GM21737 (cell line): Measurements from ENCODE around the gene TSGA10.
"Not testable (repeated sequence)": the region's sequence is repeated elsewhere in the genome, so short reads cannot be mapped to it uniquely, and the experiment has no call there.

ENCODE experiments used
- ATAC-seq: cut with Tn5 transposase; IDR thresholded peaks from one replicate; pipeline ENCODE4 v1.9.1; 2021; ENCODE audit warnings: mild to moderate bottlenecking, moderate library complexity; ENCODE audit not compliant: unreplicated experiment

TSGA10 gene, protein sequence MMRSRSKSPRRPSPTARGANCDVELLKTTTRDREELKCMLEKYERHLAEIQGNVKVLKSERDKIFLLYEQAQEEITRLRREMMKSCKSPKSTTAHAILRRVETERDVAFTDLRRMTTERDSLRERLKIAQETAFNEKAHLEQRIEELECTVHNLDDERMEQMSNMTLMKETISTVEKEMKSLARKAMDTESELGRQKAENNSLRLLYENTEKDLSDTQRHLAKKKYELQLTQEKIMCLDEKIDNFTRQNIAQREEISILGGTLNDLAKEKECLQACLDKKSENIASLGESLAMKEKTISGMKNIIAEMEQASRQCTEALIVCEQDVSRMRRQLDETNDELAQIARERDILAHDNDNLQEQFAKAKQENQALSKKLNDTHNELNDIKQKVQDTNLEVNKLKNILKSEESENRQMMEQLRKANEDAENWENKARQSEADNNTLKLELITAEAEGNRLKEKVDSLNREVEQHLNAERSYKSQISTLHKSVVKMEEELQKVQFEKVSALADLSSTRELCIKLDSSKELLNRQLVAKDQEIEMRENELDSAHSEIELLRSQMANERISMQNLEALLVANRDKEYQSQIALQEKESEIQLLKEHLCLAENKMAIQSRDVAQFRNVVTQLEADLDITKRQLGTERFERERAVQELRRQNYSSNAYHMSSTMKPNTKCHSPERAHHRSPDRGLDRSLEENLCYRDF

DNA sequence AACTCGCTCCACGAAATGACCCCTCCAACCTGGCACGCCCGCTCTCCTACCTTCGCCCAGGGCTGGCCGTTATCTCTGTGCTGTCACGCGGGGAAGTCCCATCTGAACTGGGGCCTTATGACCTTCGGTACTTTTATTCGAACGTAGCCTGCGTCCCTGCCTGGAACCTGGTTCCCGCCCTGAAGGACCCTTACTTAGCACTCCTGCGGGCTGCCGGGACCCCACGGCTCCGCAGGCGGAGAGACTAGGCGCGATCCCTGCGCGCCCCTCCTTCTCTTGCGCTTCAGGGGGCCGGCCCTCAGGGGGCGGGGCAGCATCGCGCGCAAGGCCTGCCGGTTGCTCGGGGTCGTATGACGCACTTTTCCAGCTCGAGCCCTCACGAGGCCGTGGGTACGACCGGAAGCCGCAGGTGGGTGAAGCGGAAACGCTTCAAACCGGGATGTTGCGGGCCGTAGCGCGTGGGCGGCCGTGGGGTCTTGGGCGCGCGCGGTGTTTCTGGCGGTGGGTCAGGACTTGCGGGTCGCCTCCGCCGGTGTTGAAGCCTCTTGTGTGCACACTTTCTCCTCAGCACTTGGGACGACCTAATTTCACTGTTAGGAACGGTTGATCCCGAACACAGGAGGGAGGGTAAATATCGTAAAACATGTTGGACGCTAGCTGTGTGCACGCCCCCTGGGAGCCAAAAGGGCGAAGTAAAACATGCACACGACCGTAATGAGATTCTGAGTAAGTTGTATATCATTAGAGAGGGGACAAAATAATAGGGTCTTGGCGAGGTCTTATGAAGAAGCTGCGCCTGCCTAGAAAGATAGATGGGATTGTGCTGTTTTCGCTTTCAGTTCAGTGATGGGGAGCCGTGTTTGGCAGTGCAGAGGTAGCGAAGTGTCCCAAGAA, at the start of gene TSGA10, which contains the start of gene LIPT1:
Gene TSGA10, minus strand, starts transcription at position 300 of the 894 bp plus-strand sequence. CDS start 45,503 bp downstream, outside the sequence.
Gene LIPT1, plus strand, starts transcription at position 325 of the 894 bp plus-strand sequence. CDS start 6,991 bp downstream, outside the sequence.
- ATAC-seq = peak; percentile 93

DNA sequence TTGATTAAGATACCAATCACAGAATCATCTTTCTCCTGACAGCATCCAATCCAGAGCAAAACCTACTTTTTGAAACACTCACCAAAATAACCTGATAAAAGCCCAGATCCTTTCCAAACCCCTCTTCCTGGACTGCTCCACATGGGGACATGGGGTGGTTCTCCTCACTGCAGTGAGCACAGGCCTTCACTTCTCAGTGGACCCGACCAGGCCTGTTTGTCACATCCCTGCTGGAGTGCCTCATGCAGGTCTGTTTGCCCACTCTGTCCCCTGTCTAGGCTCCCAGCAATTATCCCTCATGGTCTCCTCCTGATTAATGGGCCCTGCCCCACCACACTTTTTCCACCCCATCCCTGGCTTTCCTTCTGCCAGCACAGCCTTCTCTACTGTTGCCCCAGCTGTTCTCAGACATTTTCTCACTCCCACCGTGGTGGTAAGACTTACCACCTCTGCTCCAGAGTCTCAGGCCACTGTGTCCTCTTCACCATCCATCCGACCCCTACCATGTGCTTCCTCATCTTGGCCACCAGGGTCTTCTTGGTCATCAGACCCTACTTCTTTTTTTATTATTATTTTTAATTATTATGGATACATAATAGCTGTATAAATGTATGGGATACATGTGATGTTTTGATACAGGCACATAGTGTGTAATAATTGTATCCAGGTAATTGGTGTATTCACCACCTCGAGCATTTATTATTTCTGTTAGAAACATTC, 47.4 kb upstream of the TSGA10 start:
- ATAC-seq = no peak

DNA sequence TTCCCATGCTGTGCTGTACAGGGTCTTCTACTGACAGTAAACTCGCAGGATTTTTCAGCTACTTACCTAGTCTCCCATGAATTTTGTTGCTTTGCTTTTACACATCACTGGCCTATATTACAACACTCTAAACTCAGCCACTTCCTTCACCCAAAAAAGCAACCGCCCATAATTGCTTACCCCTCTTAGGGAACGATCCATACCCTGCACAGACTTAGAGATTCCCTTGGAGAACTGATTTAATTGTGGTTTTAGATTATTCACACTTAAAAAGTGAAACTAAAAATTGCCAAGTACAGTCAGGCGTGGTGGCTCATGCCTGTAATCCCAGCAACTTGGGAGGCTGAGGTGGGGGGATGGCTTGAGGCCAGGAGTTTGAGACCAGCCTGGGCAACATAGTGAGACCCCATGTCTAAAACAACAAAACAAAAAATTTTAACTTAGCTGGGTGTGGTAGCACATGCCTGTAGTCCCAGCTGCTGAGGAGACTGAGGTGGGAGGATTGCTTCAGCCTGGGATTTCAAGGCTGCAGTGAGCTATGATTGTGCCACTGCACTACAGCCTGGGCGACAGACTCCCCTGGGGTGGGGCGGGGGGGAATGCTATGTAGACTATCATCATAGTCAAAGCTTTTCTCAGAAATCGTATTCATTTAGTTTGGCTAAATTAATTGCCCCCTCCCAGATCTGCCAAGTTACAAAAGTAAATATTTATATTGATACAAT, 45.5 kb upstream of the TSGA10 start:
- ATAC-seq = no peak

DNA sequence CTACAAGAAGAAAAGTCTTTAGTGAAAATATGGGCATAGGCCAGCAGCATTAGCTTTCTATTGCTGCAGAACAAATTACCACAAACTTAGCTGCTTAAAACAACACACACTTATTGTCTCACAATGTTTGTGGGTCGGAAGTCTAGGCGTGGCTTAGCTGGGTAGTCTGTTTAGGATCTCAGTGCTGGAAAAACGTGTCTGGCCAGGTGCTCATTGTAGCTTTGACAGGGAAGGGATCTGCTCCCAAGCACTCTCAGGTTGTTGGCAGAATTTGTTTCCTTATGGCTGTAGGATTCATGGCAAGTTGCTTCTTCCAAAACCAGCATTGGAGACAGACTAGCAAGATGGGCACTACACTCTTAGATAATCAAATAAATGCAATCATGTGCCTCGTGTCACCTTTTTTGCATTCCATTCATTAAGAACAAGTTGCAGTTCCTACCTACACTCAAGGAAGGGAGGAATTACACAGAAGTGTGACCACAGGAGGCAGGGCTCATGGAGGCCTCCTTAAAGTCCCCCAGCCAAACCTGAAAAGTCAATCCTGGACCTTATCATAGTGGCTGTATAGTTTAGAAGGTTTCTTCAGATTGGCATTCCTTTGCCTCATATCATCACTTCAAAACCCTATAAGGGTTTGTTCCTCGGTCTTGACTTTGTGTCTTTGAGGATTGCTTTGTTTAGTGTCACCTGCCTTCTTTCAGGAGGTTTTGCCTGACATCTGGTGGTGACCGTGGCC, 43.5 kb upstream of the TSGA10 start:
- ATAC-seq = no peak

DNA sequence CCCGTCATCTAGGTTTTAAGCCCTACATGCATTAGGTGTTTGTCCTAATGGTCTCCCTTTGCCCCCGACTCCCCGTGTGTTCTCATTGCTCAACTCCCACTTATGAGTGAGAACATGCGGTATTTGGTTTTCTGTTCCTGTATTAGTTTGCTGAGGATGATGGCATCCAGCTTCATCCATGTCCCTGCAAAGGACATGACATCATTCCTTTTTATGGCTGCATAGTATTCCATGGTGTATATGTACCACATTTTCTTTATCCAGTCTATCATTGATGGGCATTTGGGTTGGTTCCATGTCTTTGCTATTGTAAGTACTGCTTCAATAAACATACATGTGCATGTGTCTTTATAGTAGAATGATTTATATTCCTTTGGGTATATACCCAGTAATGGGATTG, 37.6 kb upstream of the TSGA10 start:
- ATAC-seq = not testable (repeated sequence)

DNA sequence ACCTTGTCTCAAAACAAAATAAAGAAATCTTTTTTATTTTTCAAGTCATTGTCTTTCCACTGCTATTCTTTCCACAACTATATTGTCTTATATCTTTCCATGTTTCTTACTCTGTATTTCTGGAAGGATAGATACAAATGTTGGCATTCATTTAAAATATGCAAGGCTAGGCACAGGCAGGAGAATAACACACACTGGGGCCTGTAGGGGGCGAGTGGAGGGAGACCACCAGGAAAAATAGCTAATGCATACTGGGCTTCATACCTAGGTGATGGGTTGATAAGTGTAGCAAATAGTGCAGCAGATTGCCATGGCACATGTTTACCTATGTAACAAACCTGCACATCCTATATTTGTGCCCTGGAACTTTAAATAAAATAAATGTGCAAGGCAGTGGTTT, 35.8 kb upstream of the TSGA10 start:
- ATAC-seq = no peak

DNA sequence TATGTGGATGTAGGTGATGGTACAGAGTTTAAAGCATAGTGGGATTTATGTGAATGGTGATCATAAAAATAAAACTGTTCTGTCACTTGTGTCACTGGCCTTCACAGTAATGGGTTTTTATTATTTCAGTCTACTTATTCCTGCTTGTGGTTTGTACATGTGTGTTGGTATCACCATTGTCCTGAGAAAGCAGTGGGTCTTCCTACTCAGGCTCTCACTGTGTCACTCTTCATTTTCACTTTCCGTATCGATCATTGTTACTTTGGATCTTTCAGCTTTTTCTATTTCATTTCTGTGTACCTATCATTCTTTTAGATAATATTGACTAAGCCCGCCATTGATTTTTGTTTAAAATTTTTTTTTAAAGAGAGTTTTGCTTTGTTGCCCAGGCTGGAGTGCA, 33.6 kb upstream of the TSGA10 start:
- ATAC-seq = no peak

DNA sequence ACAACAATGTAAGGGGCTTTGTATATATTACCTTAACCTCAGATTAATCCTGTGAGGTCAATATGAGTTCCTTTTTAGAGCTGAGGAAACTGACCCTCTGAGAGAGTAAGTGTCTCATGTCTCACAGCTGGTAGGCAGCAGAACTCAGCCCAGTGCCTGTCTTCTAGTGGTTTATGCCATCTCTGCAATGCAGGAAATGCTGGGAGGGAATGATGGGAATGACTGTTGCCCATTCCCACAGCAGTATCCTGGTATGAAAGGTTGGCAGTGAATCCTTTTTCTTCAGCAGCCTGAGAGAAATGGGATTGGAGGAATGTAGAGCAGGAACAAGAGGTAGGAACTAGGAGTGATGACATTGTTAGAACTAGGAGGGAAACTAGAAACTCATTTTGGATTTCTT, 32.3 kb upstream of the TSGA10 start:
- no peak for ATAC-seq

DNA sequence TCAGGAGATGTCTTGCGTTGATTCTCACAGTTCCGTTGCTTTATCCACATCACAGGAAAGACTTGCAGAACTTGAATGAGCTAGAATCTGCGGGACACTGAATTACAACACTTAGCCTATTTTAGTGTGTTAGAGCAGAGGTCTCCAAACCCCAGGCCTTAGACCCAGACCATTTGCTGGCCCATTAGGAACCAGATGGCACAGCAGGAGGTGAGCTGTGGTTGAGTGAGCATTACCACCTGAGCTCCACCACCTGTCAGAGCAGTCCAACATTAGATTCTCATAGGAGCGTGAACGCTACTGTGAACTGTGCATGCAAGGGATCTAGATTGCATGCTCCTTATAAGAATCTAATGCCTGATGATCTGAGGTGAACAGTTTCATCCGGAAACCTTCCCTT, 30.1 kb upstream of the TSGA10 start:
- ATAC-seq = no peak

DNA sequence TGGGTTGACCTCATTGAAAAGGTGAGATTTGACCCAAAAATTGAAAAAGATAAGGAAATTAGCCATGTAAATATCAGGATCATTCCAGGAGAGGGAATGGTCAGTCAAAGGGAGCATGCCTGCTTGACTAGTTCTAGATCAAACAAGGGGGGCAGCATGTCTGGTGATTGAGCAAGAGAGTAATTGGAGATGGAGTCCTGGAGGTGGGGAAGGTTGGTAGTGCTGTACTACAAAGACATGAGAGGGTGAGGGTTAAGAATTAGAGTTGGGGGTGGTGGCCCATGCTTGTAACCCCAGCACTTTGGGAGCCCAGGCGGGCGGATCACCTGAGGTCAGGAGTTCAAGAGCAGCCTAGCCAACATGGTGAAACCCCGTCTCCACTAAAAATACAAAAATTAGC, 28.3 kb upstream of the TSGA10 start:
- no peak for ATAC-seq

DNA sequence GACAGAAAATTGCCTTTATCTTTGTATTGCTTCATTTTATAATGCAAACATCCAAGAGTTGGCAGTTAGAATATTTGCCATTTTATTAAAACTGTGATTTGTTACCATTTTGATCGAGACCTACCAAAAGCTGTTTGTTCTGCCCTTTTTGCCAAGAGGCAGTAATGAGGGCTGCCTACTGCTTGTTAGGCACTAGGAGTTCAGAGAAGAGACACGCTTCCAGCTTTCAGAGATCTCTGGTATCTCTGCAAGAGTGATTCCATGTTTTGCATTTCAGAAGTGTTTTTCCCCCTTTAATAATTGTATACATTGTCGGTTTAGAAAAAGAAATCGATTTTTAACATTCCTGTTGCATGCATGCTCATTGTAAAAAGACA, 26.9 kb upstream of the TSGA10 start:
- no peak for ATAC-seq

DNA sequence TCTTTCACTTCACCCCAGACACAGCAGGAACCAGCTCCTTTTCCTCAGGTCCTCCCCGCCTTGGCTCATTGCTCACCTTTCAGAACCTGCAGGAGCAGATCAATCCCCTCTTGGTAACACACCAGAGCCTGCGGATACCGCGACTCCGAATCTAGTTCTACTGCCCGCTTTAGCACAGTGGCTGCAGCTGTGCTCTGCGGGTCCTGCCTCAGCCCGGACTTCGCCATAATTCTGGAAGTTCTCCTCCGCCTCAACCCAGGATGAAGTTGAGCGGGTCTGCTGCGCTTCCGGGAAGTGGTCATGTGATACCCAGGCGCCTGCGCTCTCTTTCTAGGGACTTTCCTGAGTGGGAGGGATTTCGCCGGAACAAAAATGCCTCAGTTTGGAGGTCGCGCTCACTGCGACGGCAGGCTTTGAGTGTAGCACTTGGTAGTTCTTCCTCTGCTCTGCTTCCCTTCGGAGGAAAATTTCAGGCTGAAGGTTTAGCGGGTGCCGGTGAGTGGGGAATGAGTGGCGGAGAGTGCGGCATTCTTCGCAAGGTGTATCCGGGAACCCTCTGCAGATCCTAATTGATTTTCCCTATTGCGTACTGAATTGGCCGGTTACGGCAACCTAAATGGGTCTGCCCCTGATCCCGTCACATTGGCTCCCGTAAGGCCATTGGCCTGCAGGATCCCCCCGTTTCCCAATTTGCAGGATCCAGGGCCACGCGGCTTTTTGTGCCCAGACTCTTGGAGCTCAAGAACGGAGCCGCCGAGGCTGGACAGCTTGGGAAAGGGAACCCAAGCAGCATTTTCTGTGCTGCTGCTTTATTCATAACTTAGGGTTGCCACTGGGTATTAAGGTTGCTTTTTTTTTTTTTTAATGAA, 26.2 kb upstream of the TSGA10 start, which contains the start of the genes MITD1 and MRPL30:
Gene MITD1, minus strand, starts transcription at position 304 of the 869 bp plus-strand sequence. Its CDS starts 77 bp downstream, at position 227.
Gene MRPL30, plus strand, starts transcription at position 430 of the 869 bp plus-strand sequence. CDS start 5,020 bp downstream, outside the sequence.
- peak; percentile 91 for ATAC-seq

DNA sequence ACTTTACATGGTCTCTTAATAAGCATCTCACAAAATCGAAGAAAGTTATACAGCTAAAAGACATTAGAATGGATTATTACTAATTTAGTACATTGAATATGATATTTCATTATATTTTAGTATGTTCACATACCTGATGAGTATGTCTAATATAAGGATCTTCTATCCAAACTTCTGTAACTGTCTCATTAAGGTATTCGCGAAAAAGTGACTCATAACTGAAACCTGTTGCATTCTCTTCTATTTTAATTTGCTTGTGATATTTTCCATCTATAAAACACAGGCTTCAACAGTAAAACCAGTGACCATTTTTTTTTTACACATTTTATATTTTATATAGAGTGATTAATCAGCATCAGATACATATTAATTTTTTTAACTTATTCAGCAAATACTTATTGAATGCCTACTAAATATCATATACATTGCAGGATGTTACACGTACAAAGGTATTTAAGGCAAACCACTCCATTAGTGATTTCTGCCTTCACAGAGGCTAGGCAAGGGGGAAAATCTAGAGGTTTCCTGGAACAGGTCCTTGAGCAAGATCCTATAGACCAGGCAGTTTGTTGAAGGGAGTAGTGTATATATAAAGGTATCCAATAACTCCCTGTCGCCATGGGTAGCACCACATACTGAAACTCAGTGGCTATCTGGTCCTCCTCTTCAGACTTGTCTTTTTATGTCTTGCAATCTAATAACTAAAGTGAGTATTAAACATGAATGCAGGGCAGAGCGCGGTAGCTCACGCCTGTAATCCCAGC, 16.8 kb upstream of the TSGA10 start:
- no peak for ATAC-seq

DNA sequence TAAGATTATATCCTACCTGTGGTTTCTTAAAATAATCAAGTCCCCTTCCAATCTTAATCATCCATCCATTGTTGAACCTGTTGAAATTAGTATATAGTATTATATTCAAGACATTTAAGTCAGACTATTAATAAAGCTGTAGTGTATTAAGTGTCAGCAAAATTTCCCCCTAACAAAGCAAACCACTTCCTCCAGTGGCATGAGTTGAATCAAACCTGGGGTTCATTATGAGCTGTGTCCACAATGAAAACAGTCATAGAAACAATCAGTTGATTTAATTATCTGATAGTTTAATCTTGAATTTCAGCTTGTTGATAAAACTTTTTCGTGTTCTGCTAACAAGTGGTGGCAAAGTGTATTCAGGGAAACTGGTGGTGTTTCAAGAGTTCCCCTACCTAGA, 14.8 kb upstream of the TSGA10 start:
- no peak for ATAC-seq

DNA sequence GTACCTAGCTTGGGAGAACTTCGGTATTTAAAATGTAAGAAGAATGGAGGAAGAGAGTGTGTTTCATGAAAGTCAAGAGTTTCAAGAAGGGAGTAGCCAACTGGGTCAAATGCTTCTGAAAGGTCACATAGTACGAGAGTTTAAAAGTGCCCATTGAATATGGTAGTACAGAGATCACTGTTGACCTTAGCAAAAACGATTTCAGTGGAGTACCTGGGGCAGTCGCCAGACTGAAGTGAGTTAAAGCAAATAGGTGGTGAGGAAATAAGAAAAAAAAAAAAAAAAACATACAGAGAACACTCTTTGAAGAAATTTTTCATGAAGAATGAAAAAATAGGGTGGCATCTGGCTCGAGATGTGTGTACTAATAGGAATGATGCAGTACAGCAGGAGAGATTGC, 11.5 kb upstream of the TSGA10 start:
- no peak for ATAC-seq

DNA sequence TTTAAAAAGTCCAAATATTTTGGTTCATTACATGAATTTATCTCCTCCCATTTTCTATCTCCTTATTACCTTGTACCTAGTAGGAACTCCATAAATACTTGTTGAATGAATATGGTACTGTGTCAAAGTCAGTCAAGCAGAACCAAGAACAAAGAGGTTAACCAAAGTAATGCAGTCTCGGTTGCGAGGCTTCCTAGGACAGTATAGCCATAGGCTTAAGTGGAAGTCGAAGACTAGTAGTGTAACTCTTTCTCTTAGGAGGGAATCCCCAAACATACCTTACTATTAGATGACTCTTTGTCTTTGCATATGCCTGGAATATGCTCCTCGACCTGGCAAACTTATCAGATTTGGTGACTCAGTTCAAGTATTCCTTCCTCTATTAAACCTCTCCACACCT, 4.9 kb upstream of the TSGA10 start:
- ATAC-seq = no peak

DNA sequence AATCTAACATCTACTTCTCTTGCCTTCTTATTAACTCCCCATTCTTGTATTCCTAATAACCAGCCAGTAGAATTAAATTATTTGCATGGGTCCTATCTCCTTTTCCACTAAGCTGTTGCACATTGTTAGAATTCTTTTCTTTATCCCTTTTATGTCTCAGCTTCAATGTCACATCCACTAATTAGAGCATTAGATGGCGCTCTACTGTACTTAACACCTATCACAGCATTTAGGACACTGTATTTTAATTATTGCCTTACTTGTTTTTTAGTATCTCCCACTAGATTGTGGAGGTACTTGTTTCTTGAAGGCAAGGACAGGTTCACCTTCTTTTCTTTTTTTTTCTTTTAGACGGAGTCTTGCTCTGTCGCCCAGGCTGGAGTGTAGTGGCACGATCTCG, 3.9 kb upstream of the TSGA10 start:
- no peak for ATAC-seq
